ENCODE results near the gene NCAPH2. TPM values are rescaled to one million over a fixed set of nuclear protein-coding genes. Genes with fewer than 3 reads are reported as not detected.

Gene NCAPH2
- total RNA-seq, 4 donors from 2014 or later, result 27.7 to 48.2 (median 29.5) TPM

GRCh38 chr22:50485221-50486131, 22.5 kb upstream of the NCAPH2 start:
- ATAC-seq (ENCODE audit: low FRiP score), result no peak
- TF ChIP-seq CTCF (IDR thresholded peaks at IDR 0.05), result no peak
- DNase-seq (ENCODE audit: low spot score), result no peak

GRCh38 chr22:50486561-50487289, 21.3 kb upstream of the NCAPH2 start, which contains the start of gene MIOX:
Gene MIOX, plus strand, starts transcription at chr22:50486859. Its CDS starts 39 bp downstream, at chr22:50486898.
- DNase-seq (ENCODE audit: low spot score) (no peak), ATAC-seq (ENCODE audit: low FRiP score) (no peak)
- no peak for TF ChIP-seq CTCF (IDR thresholded peaks at IDR 0.05)

- no peak for TF ChIP-seq CTCF (IDR thresholded peaks at IDR 0.05)
- DNase-seq (ENCODE audit: low spot score) (no peak), ATAC-seq (ENCODE audit: low FRiP score) (no peak)
Measured at GRCh38 chr22:50487290-50488005, 20.6 kb upstream of the NCAPH2 start.

GRCh38 chr22:50488006-50488677, 19.9 kb upstream of the NCAPH2 start:
- DNase-seq (ENCODE audit: low spot score) (no peak), ATAC-seq (ENCODE audit: low FRiP score) (no peak)
- TF ChIP-seq CTCF (IDR thresholded peaks at IDR 0.05), result no peak

- TF ChIP-seq CTCF (IDR thresholded peaks at IDR 0.05), result no peak
- ATAC-seq (ENCODE audit: low FRiP score) (no peak), DNase-seq (ENCODE audit: low spot score) (no peak)
Measured at GRCh38 chr22:50488886-50489285, 19.1 kb upstream of the NCAPH2 start.
